ENCODE results near the gene UTRN. TPM values are rescaled to one million over a fixed set of nuclear protein-coding genes. Genes with fewer than 3 reads are reported as not detected.

UTRN gene
- total RNA-seq, 2 experiments from 2014 or later = 143 to 153 TPM

DNA sequence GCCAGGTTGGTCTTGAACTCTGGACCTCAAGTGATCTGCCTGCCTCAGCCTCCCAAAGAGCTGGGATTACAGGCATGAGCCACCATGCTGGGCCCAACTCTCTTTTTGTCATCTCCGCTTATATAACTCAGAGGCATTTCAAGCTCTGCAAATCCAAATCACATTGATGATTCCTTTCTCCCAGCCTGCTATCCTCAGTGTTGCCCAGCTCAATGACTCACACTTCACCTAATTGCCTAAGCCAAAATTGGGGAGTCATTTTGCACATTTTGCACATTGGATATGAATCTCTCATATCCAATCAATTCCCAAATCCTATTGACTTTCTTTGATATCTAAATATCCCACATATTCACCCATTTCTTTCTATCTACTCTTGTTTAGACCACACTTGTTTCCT lies 3.9 kb downstream of the UTRN start:
- Histone ChIP-seq H3K4me3 (ENCODE audit: low read length) (no peak overlapping the region), H3K27ac (ENCODE audit: low read depth in 1 of 2, low read length in 2 of 2) (no peak overlapping the region)
- CTCF ChIA-PET = interaction anchor here (0.7 kb wide), 1 partner anchor 10 kb away, joined by 3 read pairs; no protein-coding TSS in a partner anchor

GRCh38 chr6:144292372-144292771 lies 7.2 kb downstream of the UTRN start:
- no peaks in the 10 kb centered on the region for H3K9me3 ChIP-seq (ENCODE audit: control insufficient read depth in 1 of 2, insufficient read depth in 1 of 2, low read length in 2 of 2)
- peaks cover 5% of the 10 kb centered on the region for H3K4me1 Mint-ChIP-seq (ENCODE audit: low read depth)
- H3K4me3 Mint-ChIP-seq = no peak overlapping the region
- ChIA-PET CTCF (no interaction called here), POLR2A (no interaction called here)
- no peaks in the 10 kb centered on the region for H3K9me3 Mint-ChIP-seq
- no peak for ATAC-seq (ENCODE audit: poor library complexity)
- H3K36me3 Mint-ChIP-seq (ENCODE audit: low read depth) = no peaks in the 10 kb centered on the region
- H3K4me3 ChIP-seq (ENCODE audit: low read length) = no peak overlapping the region
- H3K27me3 ChIP-seq (ENCODE audit: control insufficient read depth in 1 of 2, insufficient read depth in 2 of 2, low read length in 2 of 2) = no peaks in the 10 kb centered on the region
- peaks cover 1% of the 10 kb centered on the region for H3K27me3 Mint-ChIP-seq
- H3K27ac Mint-ChIP-seq = no peak overlapping the region
- no peak overlapping the region for H3K27ac ChIP-seq (ENCODE audit: low read depth in 1 of 2, low read length in 2 of 2)
- no peaks in the 10 kb centered on the region for H3K4me1 ChIP-seq (ENCODE audit: insufficient read depth, low read length)
- no peak for DNase-seq
- no peaks in the 10 kb centered on the region for H3K36me3 ChIP-seq (ENCODE audit: insufficient read depth, low read length)
- intact Hi-C loops (cut with DNase I, micrococcal nuclease) = no loop called here
- no peak for TF ChIP-seq CTCF (IDR thresholded peaks at IDR 0.05)

More for the DNA sequence above, 3.9 kb downstream of the UTRN start:
- Mint-ChIP-seq H3K27ac (no peak overlapping the region), H3K4me1 (ENCODE audit: low read depth) (peaks cover 15% of the 10 kb centered on the region), H3K9me3 (no peaks in the 10 kb centered on the region), H3K27me3 (peaks cover 24% of the 10 kb centered on the region), H3K4me3 (peak overlapping the region; percentile 38), H3K36me3 (ENCODE audit: low read depth) (peaks cover 7% of the 10 kb centered on the region)
- no peak for ATAC-seq (ENCODE audit: poor library complexity)
- Histone ChIP-seq H3K4me1 (ENCODE audit: insufficient read depth, low read length) (peaks cover 21% of the 10 kb centered on the region), H3K9me3 (ENCODE audit: control insufficient read depth in 1 of 2, insufficient read depth in 1 of 2, low read length in 2 of 2) (no peaks in the 10 kb centered on the region), H3K27me3 (ENCODE audit: control insufficient read depth in 1 of 2, insufficient read depth in 2 of 2, low read length in 2 of 2) (no peaks in the 10 kb centered on the region), H3K36me3 (ENCODE audit: insufficient read depth, low read length) (no peaks in the 10 kb centered on the region)
- TF ChIP-seq CTCF (IDR thresholded peaks at IDR 0.05) = no peak
- intact Hi-C loops (cut with DNase I, micrococcal nuclease) = loop anchor here in 1 of 2 experiments (5.0 to 10.0 kb wide), 3 partner anchors 43 to 126 kb away; no protein-coding TSS in a partner anchor
- POLR2A ChIA-PET = no interaction called here
- no peak for DNase-seq

DNA sequence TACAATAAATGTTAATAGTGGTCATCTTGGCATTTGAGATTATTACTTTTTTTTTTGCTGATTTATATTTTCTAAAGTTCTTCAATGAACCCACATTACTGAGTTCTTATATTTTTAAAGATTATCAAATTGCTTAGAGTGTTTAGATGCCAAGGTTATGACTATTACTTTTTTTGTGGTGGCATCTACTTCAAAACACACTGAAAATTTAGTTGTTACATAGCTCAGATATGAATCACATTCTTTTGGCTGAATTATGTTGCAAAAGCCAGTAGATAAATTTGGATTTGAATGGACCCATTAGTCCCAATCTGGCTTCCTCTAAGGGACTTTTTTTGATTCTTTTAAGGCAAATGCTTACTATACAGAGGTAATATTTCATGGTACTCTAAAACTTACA lies 8.9 kb downstream of the UTRN start:
- Histone ChIP-seq H3K9me3 (ENCODE audit: control insufficient read depth in 1 of 2, insufficient read depth in 1 of 2, low read length in 2 of 2) (no peaks in the 10 kb centered on the region), H3K36me3 (ENCODE audit: insufficient read depth, low read length) (no peaks in the 10 kb centered on the region), H3K27me3 (ENCODE audit: control insufficient read depth in 1 of 2, insufficient read depth in 2 of 2, low read length in 2 of 2) (no peaks in the 10 kb centered on the region), H3K4me1 (ENCODE audit: insufficient read depth, low read length) (no peaks in the 10 kb centered on the region), H3K4me3 (ENCODE audit: low read length) (no peak overlapping the region), H3K27ac (ENCODE audit: low read depth in 1 of 2, low read length in 2 of 2) (no peak overlapping the region)
- Mint-ChIP-seq H3K27ac (no peak overlapping the region), H3K36me3 (ENCODE audit: low read depth) (no peaks in the 10 kb centered on the region), H3K27me3 (no peaks in the 10 kb centered on the region), H3K4me3 (no peak overlapping the region), H3K9me3 (no peaks in the 10 kb centered on the region), H3K4me1 (ENCODE audit: low read depth) (no peaks in the 10 kb centered on the region)
- ChIA-PET CTCF (no interaction called here), POLR2A (no interaction called here)
- ATAC-seq (ENCODE audit: poor library complexity) (no peak), DNase-seq (no peak)
- intact Hi-C loops (cut with DNase I, micrococcal nuclease) = no loop called here
- no peak for TF ChIP-seq CTCF (IDR thresholded peaks at IDR 0.05)
